ENCODE results near the gene SETD7. TPM values are rescaled to one million over a fixed set of nuclear protein-coding genes. Genes with fewer than 3 reads are reported as not detected.

The SETD7 gene
- total RNA-seq, 1 experiment from 2014 or later: 29.6 TPM

DNA sequence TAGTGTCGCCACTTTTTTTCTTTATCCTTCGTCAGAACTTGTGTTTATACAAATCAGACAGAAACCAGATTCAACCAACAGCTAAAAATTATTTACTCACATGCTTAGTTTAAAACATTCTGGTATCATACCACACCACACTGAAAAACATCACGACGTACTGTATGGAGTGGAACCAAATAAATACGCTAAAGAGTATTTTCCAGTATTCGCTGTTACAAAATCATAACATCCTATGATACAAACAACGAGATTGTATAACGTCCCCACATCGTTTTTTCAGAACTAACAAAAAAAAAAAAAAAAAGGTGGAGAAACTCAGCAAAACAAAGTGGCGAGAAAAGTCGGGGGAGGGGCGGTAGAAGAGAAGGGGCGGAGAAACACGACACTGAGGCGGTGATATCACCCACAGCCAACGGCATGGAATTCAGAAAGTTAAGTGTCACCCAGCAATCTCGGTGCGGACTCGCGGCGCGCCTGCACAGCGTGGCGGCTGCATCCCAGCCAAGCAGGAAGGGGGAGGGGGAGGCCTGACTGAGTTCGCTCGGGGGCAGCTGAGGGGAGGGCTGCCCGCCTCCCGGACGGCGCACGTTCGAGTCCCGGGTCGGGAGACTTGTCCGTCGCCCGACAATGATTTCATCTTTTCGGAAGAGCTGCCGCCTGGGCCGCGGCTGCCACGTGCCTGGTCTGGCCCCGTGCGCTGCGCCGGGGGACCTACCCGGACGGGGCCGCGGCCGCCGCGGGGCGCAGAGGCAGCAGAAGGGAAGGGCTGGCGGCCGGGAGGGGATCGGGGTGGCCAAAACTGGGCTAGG lies 920 bp downstream of the SETD7 start:
- Histone ChIP-seq H3K27me3 (ENCODE audit: low read length) (no peaks in the 10 kb centered on the region), H2AFZ (ENCODE audit: low read length) (peak overlapping the region; percentile 82), H3K36me3 (ENCODE audit: low read depth, low read length) (no peaks in the 10 kb centered on the region), H3F3A (ENCODE audit: low read length, unreplicated experiment) (no peaks in the 10 kb centered on the region), H3K79me2 (ENCODE audit: low read length) (peaks cover 56% of the 10 kb centered on the region), H3K9ac (ENCODE audit: low read length) (peak overlapping the region; percentile 90), H3K9me2 (replicated peaks; ENCODE audit: low read length) (no peaks in the 10 kb centered on the region), H3K4me3 (ENCODE audit: low read length) (peak overlapping the region; percentile 70), H3K27ac (ENCODE audit: low read length) (peak overlapping the region; percentile 44; the same call in 1 of the 2 replicates), H3K9me3 (ENCODE audit: low read length) (no peaks in the 10 kb centered on the region), H4K20me1 (ENCODE audit: low read length) (0 out of 2 replicates have a peak, but pooled peaks cover 4% of the 10 kb centered on the region), H3K4me1 (ENCODE audit: insufficient read depth, low read length) (peaks cover 12% of the 10 kb centered on the region), H3K4me2 (ENCODE audit: low read length) (peak overlapping the region; percentile 89)
- DNase-seq (peak; percentile 77), ATAC-seq (peak; percentile 54)
- POLR2A ChIA-PET (ENCODE audit: unreplicated experiment): interaction anchor here (0.7 kb wide), 1 partner anchor 544 kb away, joined by 5 read pairs; no protein-coding TSS in a partner anchor
- intact Hi-C loops (cut with micrococcal nuclease): loop anchor here (5.0 kb wide), 1 partner anchor 103 kb away; the partner anchor contains the start of gene RAB33B
- TF ChIP-seq EZH2phosphoT487 (IDR thresholded peaks at IDR 0.05; ENCODE audit: borderline replicate concordance, low read length) (no peak), EZH2 (IDR thresholded peaks at IDR 0.05; ENCODE audit: low read length, unreplicated experiment) (no peak), CTCF (conservative IDR thresholded peaks at IDR 0.05; ENCODE audit: low read depth, low read length) (no peak)
- CTCF ChIA-PET: no interaction called here
- no TSS peak for BruUV-seq (replicated peaks)

DNA sequence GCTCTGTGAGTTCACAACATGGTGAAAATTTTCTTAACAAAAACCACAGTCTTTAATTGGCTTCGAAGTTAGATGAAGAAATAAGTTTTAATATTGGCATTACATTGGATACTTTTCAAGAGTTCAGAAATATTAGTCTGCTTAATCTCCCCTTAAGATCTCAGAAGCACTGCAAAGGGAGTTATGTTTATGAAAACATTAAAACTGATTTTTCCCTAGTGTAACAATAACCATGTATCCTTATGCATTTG lies 1.5 kb downstream of the SETD7 start:
- H3K4me3 ChIP-seq (ENCODE audit: low read length): peak overlapping the region; percentile 70
- 0 out of 2 replicates have a peak, but pooled peaks cover 4% of the 10 kb centered on the region for H4K20me1 ChIP-seq (ENCODE audit: low read length)
- TF ChIP-seq CTCF (conservative IDR thresholded peaks at IDR 0.05; ENCODE audit: low read depth, low read length) (no peak), EZH2 (IDR thresholded peaks at IDR 0.05; ENCODE audit: low read length, unreplicated experiment) (no peak), EZH2phosphoT487 (IDR thresholded peaks at IDR 0.05; ENCODE audit: borderline replicate concordance, low read length) (no peak)
- peak overlapping the region; percentile 90; the same call in 1 of the 2 replicates for H3K9ac ChIP-seq (ENCODE audit: low read length)
- DNase-seq (no peak), ATAC-seq (no peak)
- H3K4me2 ChIP-seq (ENCODE audit: low read length): peak overlapping the region; percentile 89
- no peaks in the 10 kb centered on the region for H3F3A ChIP-seq (ENCODE audit: low read length, unreplicated experiment)
- TSS peak; percentile 49 for BruUV-seq (replicated peaks)
- no peaks in the 10 kb centered on the region for H3K36me3 ChIP-seq (ENCODE audit: low read depth, low read length)
- no peak overlapping the region for H3K27ac ChIP-seq (ENCODE audit: low read length)
- intact Hi-C loops (cut with micrococcal nuclease): no loop called here
- ChIA-PET POLR2A (ENCODE audit: unreplicated experiment) (no interaction called here), CTCF (no interaction called here)
- H2AFZ ChIP-seq (ENCODE audit: low read length): peak overlapping the region; percentile 82
- peaks cover 12% of the 10 kb centered on the region for H3K4me1 ChIP-seq (ENCODE audit: insufficient read depth, low read length)
- no peaks in the 10 kb centered on the region for H3K9me2 ChIP-seq (replicated peaks; ENCODE audit: low read length)
- no peaks in the 10 kb centered on the region for H3K27me3 ChIP-seq (ENCODE audit: low read length)
- peaks cover 61% of the 10 kb centered on the region for H3K79me2 ChIP-seq (ENCODE audit: low read length)
- H3K9me3 ChIP-seq (ENCODE audit: low read length): no peaks in the 10 kb centered on the region

Data from PC-3 (cell line).